SU-DHL-6 (cell line): ENCODE results near the gene CPAMD8.

Experiments
- H2AFZ ChIP-seq: fragments of 200-600 bp; sonication (generic); 2 replicates; pipeline ENCODE4 v1.6.1; 2014; ENCODE audit warnings: low read depth, mild to moderate bottlenecking, moderate library complexity, mixed read lengths, antibody characterized with exemption, low read length; ENCODE audit not compliant: severe bottlenecking
- H3F3A ChIP-seq: fragments of 200-600 bp; shearing (Covaris generic); 2 replicates; pipeline ENCODE4 v1.6.0; 2016; ENCODE audit warnings: antibody characterized with exemption, mild to moderate bottlenecking; ENCODE audit not compliant: insufficient read depth
- H3K27ac ChIP-seq: fragments of 200-600 bp; sonication (generic); 2 replicates; pipeline ENCODE4 v1.5.1; 2016; ENCODE audit warnings: low read depth, mild to moderate bottlenecking, low read length, moderate library complexity, mixed read lengths
- H3K27me3 ChIP-seq: fragments of 200-600 bp; sonication (generic), shearing (Covaris generic); 2 replicates; pipeline ENCODE4 v1.6.0; 2014; ENCODE audit warnings: mild to moderate bottlenecking, low read length
- H3K36me3 ChIP-seq: fragments of 200-600 bp; sonication (generic); 2 replicates; pipeline ENCODE4 v1.6.1; 2014; ENCODE audit warnings: mild to moderate bottlenecking, low read length, mixed read lengths
- H3K4me2 ChIP-seq: fragments of 300-600, 200-600 bp; shearing (Covaris generic), sonication (generic); 2 replicates; pipeline ENCODE4 v1.6.0; 2014; ENCODE audit warnings: low read length, low read depth, mild to moderate bottlenecking; ENCODE audit not compliant: poor library complexity, severe bottlenecking
- H3K4me3 ChIP-seq: fragments of 200-600 bp; sonication (generic); 2 replicates; pipeline ENCODE4 v1.5.1; 2014; ENCODE audit warnings: antibody characterized with exemption, low read length, mild to moderate bottlenecking, mixed read lengths; ENCODE audit not compliant: insufficient read depth, poor library complexity, severe bottlenecking
- H3K79me2 ChIP-seq: fragments of 200-600 bp; sonication (generic); 2 replicates; pipeline ENCODE4 v1.6.1; 2014; ENCODE audit warnings: mild to moderate bottlenecking, low read length, moderate library complexity; ENCODE audit not compliant: insufficient read depth
- H3K9ac ChIP-seq: fragments of 200-600 bp; sonication (generic); 2 replicates; pipeline ENCODE4 v1.7.0; 2014; ENCODE audit warnings: mild to moderate bottlenecking, low read length
- H3K9me2 ChIP-seq: fragments of 200-600 bp; sonication (generic); replicated peaks from 2 replicates; pipeline ENCODE4 v1.6.1; 2014; ENCODE audit warnings: low read length; ENCODE audit not compliant: insufficient read depth
- H3K9me3 ChIP-seq: fragments of 200-600 bp; sonication (generic); 2 replicates; pipeline ENCODE4 v1.6.1; 2014; ENCODE audit warnings: low read length, mixed read lengths; ENCODE audit not compliant: insufficient read depth
- H4K20me1 ChIP-seq: fragments of 200-600 bp; sonication (generic); 2 replicates; pipeline ENCODE4 v1.6.1; 2014; ENCODE audit warnings: low read depth, mild to moderate bottlenecking, antibody characterized with exemption, low read length, moderate library complexity, mixed read lengths
- EZH2phosphoT487 ChIP-seq: fragments of 200-600 bp; sonication (generic), shearing (Covaris generic); conservative IDR thresholded peaks from 2 replicates; pipeline ENCODE4 v1.6.1; 2018; ENCODE audit warnings: mild to moderate bottlenecking, antibody characterized with exemption, low read length, moderate library complexity, mixed read lengths
- TF ChIP-seq, protein P1 (sequence below): fragments of 200-600 bp; sonication (generic); IDR thresholded peaks from one replicate; pipeline ENCODE4 v1.5.1; 2017; ENCODE audit warnings: antibody characterized with exemption, mild to moderate bottlenecking, low read length, moderate library complexity; ENCODE audit not compliant: insufficient read depth, poor library complexity, severe bottlenecking

The CPAMD8 gene

DNA sequence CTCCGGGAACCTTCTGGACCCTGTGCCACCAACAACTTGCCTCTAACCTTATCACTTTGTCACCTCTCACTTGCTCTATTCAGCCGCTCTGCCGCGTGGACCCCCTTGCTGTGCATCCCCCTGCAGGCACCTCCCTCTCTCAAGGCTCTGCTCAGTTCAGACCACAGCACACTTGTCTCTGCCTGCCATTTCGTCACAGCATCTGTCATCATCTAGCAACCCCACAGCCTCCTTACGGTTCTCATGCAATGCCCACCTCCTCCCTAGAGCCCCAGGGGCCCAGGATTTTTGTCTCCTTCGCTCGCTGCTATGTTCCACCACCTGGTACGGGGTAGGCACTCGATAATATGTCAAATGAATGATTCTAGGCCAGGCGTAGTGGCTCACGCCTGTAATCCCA, 43.8 kb upstream of the CPAMD8 start:
- Histone ChIP-seq H3K27me3 (no peaks in the 10 kb centered on the region), H3K9ac (no peak overlapping the region), H3K79me2 (peaks cover 79% of the 10 kb centered on the region), H2AFZ (no peak overlapping the region), H3K9me3 (no peaks in the 10 kb centered on the region), H3K36me3 (peaks cover 3% of the 10 kb centered on the region; the same call in 1 of the 2 replicates), H4K20me1 (0 out of 2 replicates have a peak, but pooled peaks cover 5% of the 10 kb centered on the region), H3F3A (peaks cover 17% of the 10 kb centered on the region; the same call in 1 of the 2 replicates), H3K27ac (no peak overlapping the region), H3K9me2 (no peaks in the 10 kb centered on the region), H3K4me3 (no peak overlapping the region), H3K4me2 (no peak overlapping the region)
- TF ChIP-seq, protein P1, sequence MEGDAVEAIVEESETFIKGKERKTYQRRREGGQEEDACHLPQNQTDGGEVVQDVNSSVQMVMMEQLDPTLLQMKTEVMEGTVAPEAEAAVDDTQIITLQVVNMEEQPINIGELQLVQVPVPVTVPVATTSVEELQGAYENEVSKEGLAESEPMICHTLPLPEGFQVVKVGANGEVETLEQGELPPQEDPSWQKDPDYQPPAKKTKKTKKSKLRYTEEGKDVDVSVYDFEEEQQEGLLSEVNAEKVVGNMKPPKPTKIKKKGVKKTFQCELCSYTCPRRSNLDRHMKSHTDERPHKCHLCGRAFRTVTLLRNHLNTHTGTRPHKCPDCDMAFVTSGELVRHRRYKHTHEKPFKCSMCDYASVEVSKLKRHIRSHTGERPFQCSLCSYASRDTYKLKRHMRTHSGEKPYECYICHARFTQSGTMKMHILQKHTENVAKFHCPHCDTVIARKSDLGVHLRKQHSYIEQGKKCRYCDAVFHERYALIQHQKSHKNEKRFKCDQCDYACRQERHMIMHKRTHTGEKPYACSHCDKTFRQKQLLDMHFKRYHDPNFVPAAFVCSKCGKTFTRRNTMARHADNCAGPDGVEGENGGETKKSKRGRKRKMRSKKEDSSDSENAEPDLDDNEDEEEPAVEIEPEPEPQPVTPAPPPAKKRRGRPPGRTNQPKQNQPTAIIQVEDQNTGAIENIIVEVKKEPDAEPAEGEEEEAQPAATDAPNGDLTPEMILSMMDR = no peak

DNA sequence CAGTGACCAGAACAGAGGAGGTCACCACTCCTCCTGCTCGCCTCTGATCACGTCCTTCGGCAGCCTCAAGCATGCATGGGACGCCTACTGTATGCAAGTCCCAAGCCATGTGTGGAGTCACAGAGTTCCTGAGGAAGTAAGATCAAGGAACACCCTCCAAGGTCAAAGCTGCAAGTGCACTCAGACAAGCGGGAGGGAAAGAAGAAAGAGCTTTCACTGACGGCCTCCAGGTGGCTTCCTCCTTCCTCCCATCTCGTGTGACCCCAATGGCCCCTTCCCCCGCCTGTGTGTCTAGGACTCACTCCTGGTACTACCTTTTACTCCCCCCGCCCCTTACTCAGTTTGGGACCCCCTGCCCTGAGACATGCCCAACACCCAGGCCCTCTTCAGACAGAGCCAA, 42.6 kb upstream of the CPAMD8 start:
- H2AFZ ChIP-seq = no peak overlapping the region
- peaks cover 11% of the 10 kb centered on the region; the same call in 1 of the 2 replicates for H4K20me1 ChIP-seq
- H3K79me2 ChIP-seq = peaks cover 83% of the 10 kb centered on the region
- no peak overlapping the region for H3K27ac ChIP-seq
- no peaks in the 10 kb centered on the region for H3K27me3 ChIP-seq
- H3K4me3 ChIP-seq = no peak overlapping the region
- no peak overlapping the region for H3K9ac ChIP-seq
- peaks cover 7% of the 10 kb centered on the region; the same call in 1 of the 2 replicates for H3K36me3 ChIP-seq
- H3K9me2 ChIP-seq = no peaks in the 10 kb centered on the region
- H3F3A ChIP-seq = peaks cover 11% of the 10 kb centered on the region; the same call in 1 of the 2 replicates
- TF ChIP-seq, protein P1 = no peak
- no peak for TF ChIP-seq EZH2phosphoT487
- H3K4me2 ChIP-seq = no peak overlapping the region
- H3K9me3 ChIP-seq = no peaks in the 10 kb centered on the region

DNA sequence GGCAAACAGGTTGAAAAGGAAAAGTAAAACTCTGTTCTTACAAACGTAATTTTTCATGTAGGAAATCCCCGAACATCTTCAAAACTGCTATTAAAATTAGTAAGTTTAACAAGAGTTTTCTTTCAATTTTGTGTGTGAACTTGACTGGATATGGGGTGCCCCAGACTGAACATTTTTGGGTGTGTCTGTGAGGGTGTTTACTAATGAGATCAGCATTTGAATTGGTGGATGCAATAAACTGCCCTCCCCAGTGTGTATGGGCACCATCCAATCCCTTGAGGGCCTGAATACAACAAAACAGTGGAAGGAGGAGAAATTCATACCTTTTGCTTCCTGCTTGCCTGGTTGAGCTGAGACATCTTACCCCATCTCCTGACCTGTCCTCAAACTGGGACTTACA, 36.8 kb upstream of the CPAMD8 start:
- no peak overlapping the region for H3K9ac ChIP-seq
- no peak overlapping the region for H3K4me3 ChIP-seq
- no peaks in the 10 kb centered on the region for H3K9me3 ChIP-seq
- TF ChIP-seq, protein P1 = no peak
- TF ChIP-seq EZH2phosphoT487 = no peak
- H3K27ac ChIP-seq = no peak overlapping the region
- H3K36me3 ChIP-seq = peaks cover 13% of the 10 kb centered on the region; the same call in 1 of the 2 replicates
- peaks cover 21% of the 10 kb centered on the region; the same call in 1 of the 2 replicates for H4K20me1 ChIP-seq
- no peaks in the 10 kb centered on the region for H3K9me2 ChIP-seq
- H3K4me2 ChIP-seq = no peak overlapping the region
- peaks cover 74% of the 10 kb centered on the region for H3K79me2 ChIP-seq
- no peaks in the 10 kb centered on the region for H3K27me3 ChIP-seq
- H3F3A ChIP-seq = peaks cover 7% of the 10 kb centered on the region; the same call in 1 of the 2 replicates
- no peak overlapping the region for H2AFZ ChIP-seq
